BJ (cell line): Measurements from ENCODE around the gene RAVER2. TPM values are rescaled to one million over a fixed set of nuclear protein-coding genes. Genes with fewer than 3 reads are reported as not detected.
"Not testable (repeated sequence)": the region's sequence is repeated elsewhere in the genome, so short reads cannot be mapped to it uniquely, and the experiment has no call there.

Experiments used
- CTCF ChIA-PET: fragments of 350-600 bp; formaldehyde crosslinking; extraction: SDS; loops from one replicate; lab custom pipeline; 2021; ENCODE audit warnings: antibody characterized with exemption, inconsistent platforms; lab: Yijun Ruan, JAX
- POLR2A ChIA-PET: fragments of 300-600 bp; sonication (Branson Sonifier 250); formaldehyde crosslinking; extraction: SDS; loops from one replicate; lab custom pipeline; 2021; ENCODE audit warnings: antibody characterized with exemption; lab: Charles Lee
- DNase-seq: peaks from one replicate; pipeline ENCODE4 v3.0.0-alpha.2; 2011; ENCODE audit warnings: low read depth
- H3K27me3 ChIP-seq: 2 replicates; pipeline ENCODE4 v1.6.0; 2011; ENCODE audit warnings: low read length; ENCODE audit not compliant: control insufficient read depth, insufficient read depth
- H3K36me3 ChIP-seq: 2 replicates; pipeline ENCODE4 v1.5.1; 2011; ENCODE audit warnings: low read length; ENCODE audit not compliant: control insufficient read depth, insufficient read depth
- H3K4me3 ChIP-seq: 2 replicates; pipeline ENCODE4 v1.5.1; 2011; ENCODE audit warnings: low read depth, mild to moderate bottlenecking, control low read depth, low read length
- polyA plus RNA-seq: library from polyadenylated mRNA; depleted of rRNA; stranded (reverse); fragments of >200 nt; gene quantifications from 2 replicates; pipeline ENCODE4 v1.2.3, GENCODE V29; 2011
- TF ChIP-seq, protein P1 (sequence below): IDR thresholded peaks from 2 replicates; pipeline ENCODE4 v1.5.1; 2011; ENCODE audit warnings: low read depth, mild to moderate bottlenecking, control low read depth, inconsistent platforms, low read length, moderate library complexity; ENCODE audit not compliant: insufficient read depth

RAVER2 gene
- polyA plus RNA-seq, 1 experiment, result 2.9 TPM

DNA sequence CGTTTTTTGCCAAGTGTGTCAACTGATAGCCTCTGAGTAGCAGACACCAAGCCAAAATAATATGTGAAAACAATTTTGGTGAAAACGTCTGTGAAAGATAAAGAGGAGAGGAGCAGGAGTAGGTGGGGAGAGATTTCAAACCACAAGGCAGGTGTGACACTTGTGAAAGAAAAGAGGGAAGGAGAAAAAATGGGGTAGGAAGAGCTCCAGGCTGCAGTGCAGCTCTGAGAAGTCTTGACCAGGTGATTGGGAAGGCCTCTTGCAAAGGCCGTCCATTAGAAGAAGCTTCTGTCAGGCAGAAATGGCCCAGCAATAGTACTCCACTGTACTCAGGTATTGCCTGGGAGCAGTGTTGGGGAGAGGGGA, 10.6 kb upstream of the RAVER2 start:
- CTCF ChIA-PET, result no interaction called here
- peaks cover 1% of the 10 kb centered on the region for H3K27me3 ChIP-seq

DNA sequence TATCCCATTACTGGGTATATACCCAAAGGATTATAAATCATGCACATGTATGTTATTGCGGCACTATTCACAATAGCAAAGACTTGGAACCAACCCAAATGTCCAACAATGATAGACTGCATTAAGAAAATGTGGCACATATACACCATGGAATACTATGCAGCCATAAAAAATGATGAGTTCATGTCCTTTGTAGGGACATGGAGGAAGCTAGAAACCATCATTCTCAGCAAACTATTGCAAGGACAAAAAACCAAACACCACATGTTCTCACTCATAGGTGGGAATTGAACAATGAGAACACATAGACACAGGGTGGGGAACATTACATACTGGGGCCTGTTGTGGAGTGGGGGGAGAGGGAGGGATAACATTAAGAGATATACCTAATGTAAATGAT, 4.2 kb upstream of the RAVER2 start:
- DNase-seq, H3K27me3 ChIP-seq, H3K36me3 ChIP-seq, CTCF ChIA-PET, H3K4me3 ChIP-seq, POLR2A ChIA-PET: not testable (repeated sequence)

More for the DNA sequence above, 10.6 kb upstream of the RAVER2 start:
- TF ChIP-seq, protein P1, sequence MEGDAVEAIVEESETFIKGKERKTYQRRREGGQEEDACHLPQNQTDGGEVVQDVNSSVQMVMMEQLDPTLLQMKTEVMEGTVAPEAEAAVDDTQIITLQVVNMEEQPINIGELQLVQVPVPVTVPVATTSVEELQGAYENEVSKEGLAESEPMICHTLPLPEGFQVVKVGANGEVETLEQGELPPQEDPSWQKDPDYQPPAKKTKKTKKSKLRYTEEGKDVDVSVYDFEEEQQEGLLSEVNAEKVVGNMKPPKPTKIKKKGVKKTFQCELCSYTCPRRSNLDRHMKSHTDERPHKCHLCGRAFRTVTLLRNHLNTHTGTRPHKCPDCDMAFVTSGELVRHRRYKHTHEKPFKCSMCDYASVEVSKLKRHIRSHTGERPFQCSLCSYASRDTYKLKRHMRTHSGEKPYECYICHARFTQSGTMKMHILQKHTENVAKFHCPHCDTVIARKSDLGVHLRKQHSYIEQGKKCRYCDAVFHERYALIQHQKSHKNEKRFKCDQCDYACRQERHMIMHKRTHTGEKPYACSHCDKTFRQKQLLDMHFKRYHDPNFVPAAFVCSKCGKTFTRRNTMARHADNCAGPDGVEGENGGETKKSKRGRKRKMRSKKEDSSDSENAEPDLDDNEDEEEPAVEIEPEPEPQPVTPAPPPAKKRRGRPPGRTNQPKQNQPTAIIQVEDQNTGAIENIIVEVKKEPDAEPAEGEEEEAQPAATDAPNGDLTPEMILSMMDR, result no peak
- POLR2A ChIA-PET, result interaction anchor here (0.6 kb wide), 1 partner anchor 28 kb away, joined by 3 read pairs; no protein-coding TSS in a partner anchor
- H3K36me3 ChIP-seq, result no peaks in the 10 kb centered on the region
- H3K4me3 ChIP-seq, result no peak overlapping the region
- DNase-seq, result no peak

DNA sequence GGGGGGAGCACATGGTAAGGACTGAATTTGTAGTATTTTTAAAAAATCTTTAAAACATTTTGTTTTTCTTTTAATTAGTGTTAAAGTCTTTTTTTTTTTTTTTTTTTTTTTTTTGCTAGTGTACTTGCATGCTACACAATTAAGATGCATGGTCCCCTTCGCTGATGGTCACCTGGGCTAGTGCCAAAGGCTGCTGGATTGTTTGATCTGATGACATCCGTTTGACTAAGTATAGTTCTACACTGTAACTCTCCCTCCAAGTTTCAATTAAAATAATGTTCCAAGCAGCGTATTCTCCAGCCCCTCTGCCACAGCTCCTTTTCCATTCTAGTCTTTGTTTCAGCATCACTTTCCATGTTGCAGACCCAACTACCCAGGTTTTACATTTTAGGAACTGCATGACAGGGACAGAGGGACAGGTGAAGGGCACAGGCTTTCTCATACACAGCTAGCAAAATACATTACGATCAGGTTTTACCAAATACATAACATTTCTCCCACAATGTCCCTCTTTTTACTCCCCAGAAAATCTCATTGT, 852 bp upstream of the RAVER2 start:
- POLR2A ChIA-PET, result no interaction called here
- H3K27me3 ChIP-seq, result no peaks in the 10 kb centered on the region; the same call in 1 of the 2 replicates
- no peaks in the 10 kb centered on the region for H3K36me3 ChIP-seq
- H3K4me3 ChIP-seq, result peak overlapping the region; percentile 72
- TF ChIP-seq, protein P1, result no peak
- CTCF ChIA-PET, result interaction anchor here (0.6 to 1.4 kb wide), 2 partner anchors 13 to 1170 kb away, joined by 3 to 4 read pairs; no protein-coding TSS in a partner anchor
- no peak for DNase-seq

GRCh38 chr1:64745181-64745985, 508 bp downstream of the RAVER2 start:
- TF ChIP-seq, protein P1, result no peak
- no peak for DNase-seq
- Histone ChIP-seq H3K36me3 (no peaks in the 10 kb centered on the region), H3K4me3 (peak overlapping the region; percentile 72), H3K27me3 (no peaks in the 10 kb centered on the region; the same call in 1 of the 2 replicates)
- ChIA-PET POLR2A (no interaction called here), CTCF (interaction anchor here (1.1 to 1.3 kb wide), 2 partner anchors 21 to 68 kb away, joined by 3 read pairs; no protein-coding TSS in a partner anchor)

DNA sequence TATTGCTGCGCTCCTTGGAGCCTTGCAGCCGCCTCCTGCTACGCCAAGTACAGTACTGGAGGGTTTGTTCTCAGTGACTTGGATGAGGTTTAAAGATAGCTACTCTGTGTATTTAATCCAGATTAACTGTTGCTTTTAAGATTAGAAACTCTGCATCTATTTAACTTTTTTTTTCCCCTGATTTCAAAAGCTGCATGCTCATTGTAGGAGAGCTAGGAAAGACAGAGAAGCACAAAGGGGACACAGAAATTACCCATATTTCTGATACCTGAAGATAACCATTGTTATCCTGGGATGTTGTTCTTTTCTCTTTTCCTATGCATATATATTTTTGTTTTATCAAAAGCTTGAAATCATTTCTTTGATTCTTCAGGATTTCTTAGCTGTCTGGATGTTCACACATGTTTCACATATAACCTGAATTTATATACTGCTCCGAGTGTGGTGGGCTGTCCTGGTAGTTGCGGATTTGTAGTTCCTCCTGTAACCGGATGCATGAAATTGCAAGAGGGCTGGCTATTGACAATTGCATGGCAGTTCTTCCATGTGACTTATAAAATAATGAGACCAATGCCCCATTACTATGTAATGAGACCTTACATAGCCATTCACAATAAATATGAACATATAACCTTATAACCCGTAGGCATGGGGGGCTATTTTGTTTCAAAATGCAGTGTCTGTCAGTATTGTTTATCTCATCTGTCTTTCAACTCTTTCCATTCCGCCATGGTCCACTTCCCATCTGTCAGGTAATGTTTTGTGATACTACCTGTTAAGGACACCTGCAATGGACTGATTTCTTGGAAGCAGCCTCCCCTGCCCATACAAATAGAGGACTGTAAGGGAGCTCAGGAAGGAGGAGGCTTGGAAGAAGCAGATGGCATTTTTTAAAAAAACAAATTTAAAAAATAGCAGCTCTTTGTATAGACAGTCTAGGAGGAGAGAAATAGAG, 1.4 kb downstream of the RAVER2 start:
- ChIA-PET POLR2A (no interaction called here), CTCF (interaction anchor here (0.6 to 1.3 kb wide), 4 partner anchors 11 to 69 kb away, joined by 3 to 4 read pairs (median 3); no protein-coding TSS in a partner anchor)
- no peaks in the 10 kb centered on the region; the same call in 1 of the 2 replicates for H3K27me3 ChIP-seq
- no peaks in the 10 kb centered on the region for H3K36me3 ChIP-seq
- peak overlapping the region; percentile 72 for H3K4me3 ChIP-seq
- TF ChIP-seq, protein P1, result no peak
- DNase-seq, result no peak
